Neural progenitor cell (in vitro differentiated cells): ENCODE measurements around the gene ABHD14A. TPM values are rescaled to one million over a fixed set of nuclear protein-coding genes. Genes with fewer than 3 reads are reported as not detected.

Experiments used
- DNase-seq: peaks from one replicate; pipeline ENCODE4 v3.0.0-alpha.2; 2016; ENCODE audit warnings: low spot score
- H2AFZ ChIP-seq: fragments of 200-600 bp; sonication (generic); replicated peaks from 2 replicates; pipeline ENCODE4 v1.6.1; 2016; ENCODE audit warnings: antibody characterized with exemption
- H3F3A ChIP-seq: fragments of 200-600 bp; sonication (generic); 2 replicates; pipeline ENCODE4 v1.6.1; 2016; ENCODE audit warnings: antibody characterized with exemption, low read depth
- H3K27ac ChIP-seq: fragments of 200-600 bp; sonication (generic); 2 replicates; pipeline ENCODE4 v1.5.1; 2016; ENCODE audit warnings: mild to moderate bottlenecking
- H3K27me3 ChIP-seq: fragments of 200-600 bp; sonication (generic); 2 replicates; pipeline ENCODE4 v1.6.1; 2016; ENCODE audit warnings: mild to moderate bottlenecking, moderate library complexity
- H3K36me3 ChIP-seq: fragments of 200-600 bp; sonication (generic); 2 replicates; pipeline ENCODE4 v1.5.1; 2016
- H3K4me1 ChIP-seq: fragments of 200-600 bp; sonication (generic); 2 replicates; pipeline ENCODE4 v1.6.1; 2016; ENCODE audit warnings: mixed run types
- H3K4me2 ChIP-seq: fragments of 200-600 bp; sonication (generic); 2 replicates; pipeline ENCODE4 v1.6.1; 2016
- H3K4me3 ChIP-seq: fragments of 200-600 bp; sonication (generic); 2 replicates; pipeline ENCODE4 v1.5.1; 2016
- H3K79me2 ChIP-seq: fragments of 200-600 bp; sonication (generic); 2 replicates; pipeline ENCODE4 v1.6.1; 2016; ENCODE audit warnings: low read depth
- H3K9ac ChIP-seq: fragments of 200-600 bp; sonication (generic); 2 replicates; pipeline ENCODE4 v1.6.1; 2016
- H3K9me3 ChIP-seq: fragments of 200-600 bp; sonication (generic); 2 replicates; pipeline ENCODE4 v1.5.1; 2016; ENCODE audit warnings: low read depth
- H4K20me1 ChIP-seq: fragments of 200-600 bp; sonication (generic); 2 replicates; pipeline ENCODE4 v1.6.1; 2016; ENCODE audit warnings: low read depth
- H3K27ac Mint-ChIP-seq: 3 replicates; pipeline ENCODE4 v1.8.0; 2021; ENCODE audit warnings: mixed read lengths
- H3K27me3 Mint-ChIP-seq: 2 replicates; pipeline ENCODE4 v1.8.0; 2022; ENCODE audit warnings: low read depth, mild to moderate bottlenecking, inconsistent platforms, moderate library complexity, mixed read lengths; ENCODE audit not compliant: insufficient read depth
- H3K36me3 Mint-ChIP-seq: 3 replicates; pipeline ENCODE4 v1.8.0; 2021; ENCODE audit warnings: mixed read lengths
- H3K4me1 Mint-ChIP-seq: 3 replicates; pipeline ENCODE4 v1.8.0; 2021; ENCODE audit warnings: mixed read lengths
- H3K4me3 Mint-ChIP-seq: 3 replicates; pipeline ENCODE4 v1.8.0; 2021; ENCODE audit warnings: mild to moderate bottlenecking, moderate library complexity, mixed read lengths
- H3K9me3 Mint-ChIP-seq: 3 replicates; pipeline ENCODE4 v1.8.0; 2020; ENCODE audit warnings: mixed read lengths
- CTCF ChIP-seq: fragments of 200-600 bp; sonication (generic); IDR thresholded peaks from 2 replicates; pipeline ENCODE4 v1.5.1; 2017; ENCODE audit warnings: antibody characterized with exemption, mild to moderate bottlenecking
- EZH2 ChIP-seq: fragments of 200-600 bp; sonication (generic); IDR thresholded peaks from 2 replicates; pipeline ENCODE4 v1.6.1; 2017; ENCODE audit warnings: antibody characterized with exemption, mild to moderate bottlenecking, moderate library complexity
- EZH2phosphoT487 ChIP-seq: fragments of 200-600 bp; sonication (generic); IDR thresholded peaks from 2 replicates; pipeline ENCODE4 v1.6.1; 2017; ENCODE audit warnings: antibody characterized with exemption
- total RNA-seq: library from RNA; depleted of rRNA; stranded (reverse); fragments of >200 nt; gene quantifications from 2 replicates; pipeline ENCODE4 v1.2.3, GENCODE V29; 2015; ENCODE audit warnings: low replicate concordance

Gene ABHD14A
- total RNA-seq, 1 donor from 2014 or later: 4.0 TPM

GRCh38 chr3:51949121-51949520 is 25.7 kb upstream of the ABHD14A start:
- Histone ChIP-seq H3K4me3 (no peak overlapping the region), H3K9me3 (no peaks in the 10 kb centered on the region), H4K20me1 (no peaks in the 10 kb centered on the region), H3K4me2 (no peak overlapping the region), H3K36me3 (no peaks in the 10 kb centered on the region), H3K79me2 (no peaks in the 10 kb centered on the region), H2AFZ (no peak overlapping the region), H3K27me3 (peaks cover 60% of the 10 kb centered on the region), H3K4me1 (peaks cover 4% of the 10 kb centered on the region), H3F3A (no peaks in the 10 kb centered on the region), H3K27ac (no peak overlapping the region), H3K9ac (no peak overlapping the region)
- Mint-ChIP-seq H3K9me3 (no peaks in the 10 kb centered on the region), H3K27ac (no peak overlapping the region), H3K4me1 (peaks cover 10% of the 10 kb centered on the region), H3K4me3 (no peak overlapping the region), H3K27me3 (peaks cover 6% of the 10 kb centered on the region), H3K36me3 (no peaks in the 10 kb centered on the region)
- TF ChIP-seq EZH2 (no peak), CTCF (no peak), EZH2phosphoT487 (no peak)
- no peak for DNase-seq

- Mint-ChIP-seq H3K4me1 (peaks cover 10% of the 10 kb centered on the region), H3K9me3 (no peaks in the 10 kb centered on the region), H3K27me3 (peaks cover 6% of the 10 kb centered on the region), H3K27ac (no peak overlapping the region), H3K4me3 (no peak overlapping the region), H3K36me3 (no peaks in the 10 kb centered on the region)
- no peak overlapping the region for H2AFZ ChIP-seq
- no peak for TF ChIP-seq EZH2
- TF ChIP-seq CTCF: no peak
- TF ChIP-seq EZH2phosphoT487: no peak
- peaks cover 6% of the 10 kb centered on the region for H3F3A ChIP-seq
- no peak overlapping the region for H3K4me2 ChIP-seq
- no peak for DNase-seq
- H3K9me3 ChIP-seq: no peaks in the 10 kb centered on the region
- no peaks in the 10 kb centered on the region for H3K36me3 ChIP-seq
- no peak overlapping the region for H3K4me3 ChIP-seq
- no peaks in the 10 kb centered on the region for H3K79me2 ChIP-seq
- H4K20me1 ChIP-seq: peaks cover 8% of the 10 kb centered on the region
- H3K4me1 ChIP-seq: peaks cover 4% of the 10 kb centered on the region
- no peak overlapping the region for H3K9ac ChIP-seq
- H3K27me3 ChIP-seq: peaks cover 77% of the 10 kb centered on the region
- H3K27ac ChIP-seq: no peak overlapping the region
These were observed 24.0 kb upstream of the ABHD14A start for GRCh38 chr3:51950899-51951298.

- Mint-ChIP-seq H3K9me3 (no peaks in the 10 kb centered on the region), H3K4me1 (peaks cover 10% of the 10 kb centered on the region), H3K4me3 (no peak overlapping the region), H3K27ac (no peak overlapping the region), H3K27me3 (peaks cover 4% of the 10 kb centered on the region), H3K36me3 (peaks cover 3% of the 10 kb centered on the region)
- Histone ChIP-seq H3K4me2 (no peak overlapping the region), H3K27ac (no peak overlapping the region), H2AFZ (no peak overlapping the region), H3K9ac (no peak overlapping the region), H3F3A (peaks cover 21% of the 10 kb centered on the region), H3K4me3 (no peak overlapping the region), H4K20me1 (peaks cover 17% of the 10 kb centered on the region), H3K27me3 (peaks cover 84% of the 10 kb centered on the region), H3K36me3 (no peaks in the 10 kb centered on the region), H3K4me1 (peaks cover 13% of the 10 kb centered on the region), H3K9me3 (no peaks in the 10 kb centered on the region), H3K79me2 (no peaks in the 10 kb centered on the region)
- no peak for DNase-seq
- TF ChIP-seq EZH2phosphoT487: no peak
- no peak for TF ChIP-seq CTCF
- TF ChIP-seq EZH2: no peak
These were observed 21.4 kb upstream of the ABHD14A start for GRCh38 chr3:51953445-51953844.
